Esophagus squamous epithelium (tissue), 5 donors: ENCODE data around the gene EHMT1. TPM values are rescaled to one million over a fixed set of nuclear protein-coding genes. Genes with fewer than 3 reads are reported as not detected.

ENCODE experiments used
- DNase-seq: peaks from one replicate; lab custom pipeline; 2025; lab: John Stamatoyannopoulos, UW
- H3K27ac ChIP-seq, 4 donors: fragments of 200-600 bp; sonication (generic); one replicate each; pipeline ENCODE4 v1.5.1; 2016 to 2019; ENCODE audit warnings: mild to moderate bottlenecking in 1 of 4
- H3K27me3 ChIP-seq, 4 donors: fragments of 200-600 bp; sonication (generic); 1 replicate in 3 of 4; 2 replicates in 1 of 4; pipeline versions ENCODE4 v1.5.1 to v1.6.0; 2017 to 2021; ENCODE audit warnings: antibody characterized with exemption in 1 of 4
- H3K36me3 ChIP-seq, 3 donors: fragments of 200-600 bp; sonication (generic); one replicate each; pipeline ENCODE4 v1.5.1; 2016 to 2019
- H3K4me1 ChIP-seq, 3 donors: fragments of 200-600 bp; sonication (generic); one replicate each; pipeline ENCODE4 v1.5.1; 2017 to 2019
- H3K4me3 ChIP-seq, 4 donors: fragments of 200-600 bp; sonication (generic); 1 replicate in 3 of 4; 2 replicates in 1 of 4; pipeline ENCODE4 v1.5.1; 2016 to 2019; ENCODE audit warnings: mild to moderate bottlenecking in 2 of 4, moderate library complexity in 1 of 4
- H3K9me3 ChIP-seq, 3 donors: fragments of 200-600 bp; sonication (generic); one replicate each; pipeline ENCODE4 v1.5.1; 2016 to 2019
- CTCF ChIP-seq, 6 experiments: fragments of 450-650 bp in 4 of 6; fragments of 200-600 bp in 2 of 6; sonication (generic) in 2 of 6; IDR thresholded peaks; one replicate each; pipeline ENCODE4 v1.5.1; 2016 to 2019; ENCODE audit warnings: antibody characterized with exemption in 6 of 6, mild to moderate bottlenecking in 4 of 6, moderate library complexity in 4 of 6
- POLR2A ChIP-seq, 4 donors: fragments of 450-650 bp; IDR thresholded peaks; one replicate each; pipeline ENCODE4 v1.6.1; 2017; ENCODE audit warnings: antibody characterized with exemption in 4 of 4, mild to moderate bottlenecking in 4 of 4, moderate library complexity in 3 of 4
- WGBS, 2 donors: methylation state at CpG; one replicate each; pipeline ENCODE4 v1.1.5; 2018; 5-methylcytosine and 5-hydroxymethylcytosine counted together
- intact Hi-C: fragments of 100-400 bp; cut with DNase I; formaldehyde crosslinking; loops from one replicate; pipeline ENCODE4 v1.15.0; 2022
- total RNA-seq, 4 donors: library from RNA; depleted of rRNA; stranded (reverse); fragments of >200 nt; gene quantifications; one replicate each; pipeline ENCODE4 v1.1.0, GENCODE V29; 2016
- donor health status: DM: yes; HTN: yes; CAD: no.

The EHMT1 gene
- total RNA-seq, 4 donors from 2014 or later, result 42.8 to 87.0 (median 65.0) TPM

GRCh38 chr9:137814436-137814835, 195.6 kb downstream of the EHMT1 start:
- Histone ChIP-seq H3K36me3 (peaks cover 46 to 92% (median 48%) of the 10 kb centered on the region in 3 donors), H3K9me3 (no peaks in the 10 kb centered on the region), H3K27me3 (no peaks in the 10 kb centered on the region), H3K4me3 (no peak overlapping the region), H3K4me1 (peaks cover 0 to 20% (median 6%) of the 10 kb centered on the region in 3 donors), H3K27ac (peak overlapping the region in 2 of 4 donors; percentile 7 to 46)
- WGBS, 2 donors, result 57 to 85% methylated on average over 11 to 20 of the region's 23 CpGs
- no peak for DNase-seq
- intact Hi-C loops, result no loop called here
- TF ChIP-seq CTCF (IDR thresholded peaks at IDR 0.05) (no peak), POLR2A (IDR thresholded peaks at IDR 0.05) (no peak)

- no peak overlapping the region for H3K4me3 ChIP-seq
- WGBS, 2 donors, result 91 to 93% methylated on average over 6 to 10 of the region's 11 CpGs
- peaks cover 46 to 92% (median 48%) of the 10 kb centered on the region in 3 donors for H3K36me3 ChIP-seq
- no peaks in the 10 kb centered on the region for H3K9me3 ChIP-seq
- no peak for TF ChIP-seq POLR2A (IDR thresholded peaks at IDR 0.05)
- no peak for TF ChIP-seq CTCF (IDR thresholded peaks at IDR 0.05)
- peaks cover 0 to 20% (median 6%) of the 10 kb centered on the region in 3 donors for H3K4me1 ChIP-seq
- DNase-seq, result no peak
- intact Hi-C loops, result no loop called here
- H3K27me3 ChIP-seq, result no peaks in the 10 kb centered on the region
- peak overlapping the region in 2 of 4 donors; percentile 7 to 46 for H3K27ac ChIP-seq
These were observed 196.0 kb downstream of the EHMT1 start for GRCh38 chr9:137814841-137815240.

GRCh38 chr9:137815256-137816255, 196.8 kb downstream of the EHMT1 start:
- no peak overlapping the region for H3K27ac ChIP-seq
- intact Hi-C loops, result no loop called here
- no peaks in the 10 kb centered on the region for H3K9me3 ChIP-seq
- WGBS, 2 donors, result 93 to 95% methylated on average over 18 to 20 of the region's 30 CpGs
- peaks cover 46 to 92% (median 48%) of the 10 kb centered on the region in 3 donors for H3K36me3 ChIP-seq
- no peak for DNase-seq
- H3K27me3 ChIP-seq, result no peaks in the 10 kb centered on the region
- TF ChIP-seq POLR2A (IDR thresholded peaks at IDR 0.05) (no peak), CTCF (IDR thresholded peaks at IDR 0.05) (no peak)
- H3K4me1 ChIP-seq, result peaks cover 0 to 20% (median 6%) of the 10 kb centered on the region in 3 donors
- H3K4me3 ChIP-seq, result no peak overlapping the region

- H3K9me3 ChIP-seq, result peaks cover 0 to 4% (median 0%) of the 10 kb centered on the region in 3 donors
- WGBS, 2 donors, result 87 to 93% methylated on average over 6 to 15 of the region's 22 CpGs
- H3K27ac ChIP-seq, result no peak overlapping the region
- no peak for DNase-seq
- H3K27me3 ChIP-seq, result no peaks in the 10 kb centered on the region
- no peak for TF ChIP-seq CTCF (IDR thresholded peaks at IDR 0.05)
- no peak for TF ChIP-seq POLR2A (IDR thresholded peaks at IDR 0.05)
- H3K36me3 ChIP-seq, result peaks cover 40 to 92% (median 49%) of the 10 kb centered on the region in 3 donors
- intact Hi-C loops, result no loop called here
- no peak overlapping the region for H3K4me3 ChIP-seq
- peaks cover 0 to 20% (median 6%) of the 10 kb centered on the region in 3 donors for H3K4me1 ChIP-seq
These were observed 197.9 kb downstream of the EHMT1 start for GRCh38 chr9:137816531-137817235.
